Measurements from ENCODE around the gene MTX1.

Gene MTX1

GRCh38 chr1:155181371-155182051, 27.0 kb upstream of the MTX1 start:
- DNase-seq (ENCODE audit: low read depth): no peak
- H3K4me3 ChIP-seq (ENCODE audit: low read depth, low read length): no peak overlapping the region
- TF ChIP-seq, protein P1, sequence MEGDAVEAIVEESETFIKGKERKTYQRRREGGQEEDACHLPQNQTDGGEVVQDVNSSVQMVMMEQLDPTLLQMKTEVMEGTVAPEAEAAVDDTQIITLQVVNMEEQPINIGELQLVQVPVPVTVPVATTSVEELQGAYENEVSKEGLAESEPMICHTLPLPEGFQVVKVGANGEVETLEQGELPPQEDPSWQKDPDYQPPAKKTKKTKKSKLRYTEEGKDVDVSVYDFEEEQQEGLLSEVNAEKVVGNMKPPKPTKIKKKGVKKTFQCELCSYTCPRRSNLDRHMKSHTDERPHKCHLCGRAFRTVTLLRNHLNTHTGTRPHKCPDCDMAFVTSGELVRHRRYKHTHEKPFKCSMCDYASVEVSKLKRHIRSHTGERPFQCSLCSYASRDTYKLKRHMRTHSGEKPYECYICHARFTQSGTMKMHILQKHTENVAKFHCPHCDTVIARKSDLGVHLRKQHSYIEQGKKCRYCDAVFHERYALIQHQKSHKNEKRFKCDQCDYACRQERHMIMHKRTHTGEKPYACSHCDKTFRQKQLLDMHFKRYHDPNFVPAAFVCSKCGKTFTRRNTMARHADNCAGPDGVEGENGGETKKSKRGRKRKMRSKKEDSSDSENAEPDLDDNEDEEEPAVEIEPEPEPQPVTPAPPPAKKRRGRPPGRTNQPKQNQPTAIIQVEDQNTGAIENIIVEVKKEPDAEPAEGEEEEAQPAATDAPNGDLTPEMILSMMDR (conservative IDR thresholded peaks at IDR 0.05; ENCODE audit: low read depth, low read length): no peak

- no peak overlapping the region for H3K4me3 ChIP-seq (ENCODE audit: low read depth, low read length)
- no peak for DNase-seq (ENCODE audit: low read depth)
- TF ChIP-seq, protein P1 (conservative IDR thresholded peaks at IDR 0.05; ENCODE audit: low read depth, low read length): no peak
Observed at GRCh38 chr1:155182052-155182550, 26.4 kb upstream of the MTX1 start.

DNA sequence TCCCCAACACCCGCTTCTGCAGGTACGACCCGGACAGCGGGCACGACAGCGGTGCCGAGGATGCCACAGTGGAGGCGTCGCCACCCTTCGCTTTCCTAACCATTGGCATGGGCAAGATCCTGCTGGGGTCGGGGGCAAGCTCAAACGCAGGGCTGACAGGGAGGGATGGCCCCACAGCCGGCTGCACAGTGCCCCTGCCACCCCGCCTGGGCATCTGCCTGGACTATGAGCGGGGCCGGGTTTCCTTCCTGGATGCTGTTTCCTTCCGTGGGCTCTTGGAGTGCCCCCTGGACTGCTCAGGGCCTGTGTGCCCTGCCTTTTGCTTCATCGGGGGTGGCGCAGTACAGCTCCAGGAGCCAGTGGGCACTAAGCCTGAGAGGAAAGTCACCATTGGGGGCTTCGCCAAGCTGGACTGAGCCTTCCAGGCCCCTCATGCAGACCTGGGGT, 24.7 kb upstream of the MTX1 start:
- TF ChIP-seq, protein P1 (conservative IDR thresholded peaks at IDR 0.05; ENCODE audit: low read depth, low read length): no peak
- H3K4me3 ChIP-seq (ENCODE audit: low read depth, low read length): no peak overlapping the region
- DNase-seq (ENCODE audit: low read depth): no peak

DNA sequence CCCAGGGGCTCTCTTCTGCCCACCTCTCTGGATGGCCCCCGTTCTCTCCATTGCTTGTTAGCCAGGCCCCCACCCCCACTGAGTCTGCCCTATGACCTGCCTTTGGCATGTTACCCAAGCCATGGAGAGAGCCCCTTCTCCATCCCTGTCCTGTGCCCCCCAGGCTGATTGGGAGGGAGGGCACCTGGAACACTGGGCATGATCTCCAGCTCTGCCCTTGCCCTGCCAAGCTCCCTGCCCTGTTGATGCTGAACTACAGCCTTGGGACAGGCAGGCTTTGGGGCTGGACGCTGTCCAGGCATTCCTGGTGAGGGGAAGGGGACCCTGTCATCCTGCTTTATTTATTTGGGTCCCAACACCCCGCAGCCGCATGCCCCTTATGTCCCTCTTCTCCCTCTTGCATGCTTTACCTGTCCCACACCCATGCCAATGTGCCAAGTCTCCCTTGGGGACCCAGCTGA, 24.1 kb upstream of the MTX1 start:
- no peak for DNase-seq (ENCODE audit: low read depth)
- TF ChIP-seq, protein P1 (conservative IDR thresholded peaks at IDR 0.05; ENCODE audit: low read depth, low read length): no peak
- H3K4me3 ChIP-seq (ENCODE audit: low read depth, low read length): no peak overlapping the region

- no peak overlapping the region for H3K4me3 ChIP-seq (ENCODE audit: low read depth, low read length)
- TF ChIP-seq, protein P1 (conservative IDR thresholded peaks at IDR 0.05; ENCODE audit: low read depth, low read length): no peak
- DNase-seq (ENCODE audit: low read depth): no peak
Observed at GRCh38 chr1:155184835-155185782, 23.4 kb upstream of the MTX1 start.

DNA sequence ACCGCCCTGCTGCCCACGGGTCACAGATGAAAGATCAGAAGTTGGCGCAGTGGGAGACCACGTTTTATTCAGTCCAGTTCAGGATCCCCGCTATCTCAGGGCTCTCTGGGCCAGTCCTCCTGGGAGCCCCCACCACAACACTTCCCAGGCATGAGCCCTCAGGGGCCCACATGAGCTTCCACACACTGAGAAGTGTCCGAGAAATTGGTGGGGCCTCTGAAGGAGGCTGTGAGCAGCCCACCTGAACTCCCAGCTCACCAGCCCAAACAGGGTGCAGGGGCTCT, 22.8 kb upstream of the MTX1 start:
- DNase-seq (ENCODE audit: low read depth): no peak
- TF ChIP-seq, protein P1 (conservative IDR thresholded peaks at IDR 0.05; ENCODE audit: low read depth, low read length): no peak
- H3K4me3 ChIP-seq (ENCODE audit: low read depth, low read length): no peak overlapping the region
